Liver (tissue), 9 donors: ENCODE results near the gene NAGPA. TPM values are rescaled to one million over a fixed set of nuclear protein-coding genes. Genes with fewer than 3 reads are reported as not detected.

Experiments
- DNase-seq: peaks from one replicate; pipeline ENCODE4 v3.0.0-alpha.2; 2017; ENCODE audit warnings: low spot score
- H3K27ac ChIP-seq, 2 donors: one replicate each; pipeline ENCODE4 v1.7.0; 2013; ENCODE audit warnings: inconsistent platforms in 2 of 2, low read length in 2 of 2, control low read depth in 1 of 2, low read depth in 1 of 2, mild to moderate bottlenecking in 1 of 2
- H3K27me3 ChIP-seq, 4 donors: one replicate each; pipeline versions ENCODE4 v1.6.1 to v1.7.0; 2013; ENCODE audit warnings: low read length in 3 of 4, inconsistent platforms in 1 of 4, mild to moderate bottlenecking in 1 of 4, moderate library complexity in 1 of 4; ENCODE audit not compliant: control insufficient read depth in 4 of 4, insufficient read depth in 4 of 4
- H3K36me3 ChIP-seq, 4 donors: one replicate each; pipeline versions ENCODE4 v1.6.1 to v1.7.0; 2013; ENCODE audit warnings: low read length in 3 of 4, mild to moderate bottlenecking in 3 of 4, low read depth in 1 of 4, moderate library complexity in 1 of 4; ENCODE audit not compliant: control insufficient read depth in 4 of 4, insufficient read depth in 3 of 4
- H3K4me1 ChIP-seq, 4 donors: one replicate each; pipeline versions ENCODE4 v1.6.1 to v1.7.0; 2013; ENCODE audit warnings: low read length in 3 of 4, mild to moderate bottlenecking in 3 of 4, moderate library complexity in 1 of 4; ENCODE audit not compliant: control insufficient read depth in 4 of 4, insufficient read depth in 4 of 4
- H3K4me3 ChIP-seq, 3 donors: one replicate each; pipeline versions ENCODE4 v1.6.1 to v1.7.0; 2013; ENCODE audit warnings: low read length in 3 of 3, control low read depth in 1 of 3, low read depth in 1 of 3, mild to moderate bottlenecking in 1 of 3
- H3K9ac ChIP-seq, 2 donors: one replicate each; pipeline ENCODE4 v1.7.0; 2013; ENCODE audit warnings: low read length in 2 of 2, mild to moderate bottlenecking in 2 of 2, moderate library complexity in 2 of 2, control low read depth in 1 of 2, low read depth in 1 of 2
- H3K9me3 ChIP-seq, 4 donors: one replicate each; pipeline versions ENCODE4 v1.6.1 to v1.7.0; 2013; ENCODE audit warnings: low read length in 3 of 4; ENCODE audit not compliant: control insufficient read depth in 4 of 4
- ATF3 ChIP-seq: IDR thresholded peaks from 2 replicates; pipeline ENCODE4 v1.6.1; 2016; ENCODE audit warnings: antibody characterized with exemption
- CTCF ChIP-seq: fragments of 150-350 bp; IDR thresholded peaks from 2 replicates; pipeline ENCODE4 v1.5.1; 2017; ENCODE audit warnings: improper control_type of control experiment, low read depth, low read length; ENCODE audit not compliant: missing input control
- FOXA1 ChIP-seq: IDR thresholded peaks from 2 replicates; pipeline ENCODE4 v1.6.1; 2016; ENCODE audit warnings: antibody characterized with exemption
- FOXA2 ChIP-seq: IDR thresholded peaks from 2 replicates; pipeline ENCODE4 v1.6.1; 2016; ENCODE audit warnings: antibody characterized with exemption
- GABPA ChIP-seq, 2 donors: IDR thresholded peaks in 1 of 2; conservative IDR thresholded peaks in 1 of 2; 2 replicates each; pipeline ENCODE4 v1.6.1; 2016; ENCODE audit warnings: antibody characterized with exemption in 2 of 2, mild to moderate bottlenecking in 1 of 2, moderate library complexity in 1 of 2
- HNF4A ChIP-seq, 2 donors: conservative IDR thresholded peaks; 2 replicates each; pipeline ENCODE4 v1.6.1; 2016; ENCODE audit warnings: antibody characterized with exemption in 2 of 2, mild to moderate bottlenecking in 2 of 2
- HNF4G ChIP-seq: IDR thresholded peaks from 2 replicates; pipeline ENCODE4 v1.6.1; 2016; ENCODE audit warnings: antibody characterized with exemption
- JUND ChIP-seq, 2 donors: IDR thresholded peaks; 2 replicates each; pipeline ENCODE4 v1.6.1; 2016; ENCODE audit warnings: antibody characterized with exemption in 2 of 2
- NR2F2 ChIP-seq: IDR thresholded peaks from 2 replicates; pipeline ENCODE4 v1.6.1; 2016; ENCODE audit warnings: antibody characterized with exemption
- RAD21 ChIP-seq, 2 donors: IDR thresholded peaks; 2 replicates each; pipeline ENCODE4 v1.6.1; 2016; ENCODE audit warnings: antibody characterized with exemption in 2 of 2, mild to moderate bottlenecking in 2 of 2
- RXRA ChIP-seq, 2 donors: IDR thresholded peaks; 2 replicates each; pipeline ENCODE4 v1.6.1; 2017 to 2018; ENCODE audit warnings: antibody characterized with exemption in 2 of 2, mild to moderate bottlenecking in 1 of 2
- YY1 ChIP-seq: IDR thresholded peaks from 2 replicates; pipeline ENCODE4 v1.6.1; 2016; ENCODE audit warnings: antibody characterized with exemption, mild to moderate bottlenecking
- WGBS: extraction: QIAGEN DNeasy Blood & Tissue Kit; methylation state at CpG from one replicate; pipeline ENCODE4 v1.1.7; 2013; 5-methylcytosine and 5-hydroxymethylcytosine counted together
- polyA plus RNA-seq, 2 donors: library from polyadenylated mRNA; stranded (reverse) in 1 of 2; unstranded in 1 of 2; fragments of 200-250 nt in 1 of 2; fragments of >200 nt in 1 of 2; fragmentation: Nextera tagmentation in 1 of 2; extraction: Ambion mirVana in 1 of 2; gene quantifications; one replicate each; pipeline versions ENCODE4 v1.2.1 to v1.2.3, GENCODE V29; 2013 to 2015
- total RNA-seq, 2 donors: library from RNA; depleted of rRNA; stranded (reverse); fragments of >200 nt; gene quantifications; one replicate each; pipeline ENCODE4 v1.2.3, GENCODE V29; 2014
- TF ChIP-seq, protein P1 (sequence below): IDR thresholded peaks from 2 replicates; pipeline ENCODE4 v1.6.1; 2016; ENCODE audit warnings: antibody characterized with exemption
- TF ChIP-seq, protein P2 (sequence below): IDR thresholded peaks from 2 replicates; pipeline ENCODE4 v1.6.1; 2016; ENCODE audit warnings: antibody characterized with exemption, mild to moderate bottlenecking
- donor health status: healthy.
- donor health status: healthy.
- donor health status: healthy.
- donor health status: healthy.
- donor health status: healthy.

Gene NAGPA
- total and polyA plus RNA-seq, 4 donors: 5.4 to 13.4 (median 10.7) TPM

DNA sequence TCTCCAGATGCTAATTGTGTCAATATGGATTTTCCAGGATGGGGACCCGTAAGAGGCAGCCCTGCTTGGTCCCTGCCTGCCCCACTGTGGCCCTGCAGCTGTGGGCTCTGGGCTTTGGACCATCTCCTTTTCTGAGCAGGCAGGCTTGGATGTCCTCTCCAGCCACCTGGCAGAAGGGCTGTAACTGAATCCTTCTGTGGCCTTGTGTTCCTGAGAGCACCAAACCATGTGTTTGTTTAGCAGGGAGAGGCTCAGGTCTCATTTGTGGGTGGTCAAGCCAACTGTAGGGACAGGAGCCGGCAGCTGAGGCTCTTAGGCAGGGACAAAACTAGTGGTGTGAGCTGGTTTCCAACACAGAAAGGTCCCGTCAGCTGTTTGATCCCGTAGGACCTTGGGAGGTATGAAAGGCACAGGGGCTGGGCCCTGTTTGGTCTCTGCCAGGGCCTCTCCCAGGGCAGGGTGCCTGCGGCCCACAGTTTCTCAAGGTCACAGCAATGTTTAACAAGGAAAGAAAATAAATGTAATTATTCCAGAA is 57.1 kb downstream of the NAGPA start:
- H3K4me1 ChIP-seq: no peaks in the 10 kb centered on the region
- H3K4me3 ChIP-seq: no peak overlapping the region
- H3K27ac ChIP-seq: no peak overlapping the region
- H3K9ac ChIP-seq: no peak overlapping the region
- no peaks in the 10 kb centered on the region for H3K9me3 ChIP-seq
- H3K27me3 ChIP-seq: no peaks in the 10 kb centered on the region
- TF ChIP-seq FOXA1 (no peak), HNF4A (conservative IDR thresholded peaks at IDR 0.05) (no peak), FOXA2 (no peak), RAD21 (IDR thresholded peaks at IDR 0.05) (no peak), JUND (IDR thresholded peaks at IDR 0.05) (no peak), RXRA (IDR thresholded peaks at IDR 0.05) (no peak), YY1 (no peak), ATF3 (no peak)
- no peak for DNase-seq
- H3K36me3 ChIP-seq: no peaks in the 10 kb centered on the region
- WGBS: 76% methylated on average over 5 of the region's 5 CpGs

DNA sequence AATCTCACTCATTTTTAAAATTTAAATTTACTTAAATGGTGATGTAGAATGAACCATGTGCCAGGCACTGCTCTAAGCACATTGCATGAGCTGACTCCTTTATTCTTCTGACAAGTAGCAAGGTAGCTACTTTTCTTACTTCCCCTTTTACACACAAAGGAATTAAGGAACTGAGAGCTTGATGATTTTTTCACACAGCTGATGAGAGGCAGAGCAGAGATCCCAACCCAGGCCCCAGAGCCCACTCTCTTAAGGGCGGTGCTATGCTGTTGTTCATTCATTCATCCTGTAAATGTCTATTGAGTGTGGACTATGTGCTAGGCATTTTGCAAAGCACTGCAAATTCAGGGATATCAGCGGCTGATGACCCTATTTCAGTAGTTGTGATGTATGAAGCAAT is 57.7 kb downstream of the NAGPA start:
- no peak overlapping the region for H3K9ac ChIP-seq

More for the DNA sequence above, 57.7 kb downstream of the NAGPA start:
- DNase-seq: no peak
- no peak overlapping the region for H3K27ac ChIP-seq
- TF ChIP-seq YY1: no peak
- TF ChIP-seq, protein P1, sequence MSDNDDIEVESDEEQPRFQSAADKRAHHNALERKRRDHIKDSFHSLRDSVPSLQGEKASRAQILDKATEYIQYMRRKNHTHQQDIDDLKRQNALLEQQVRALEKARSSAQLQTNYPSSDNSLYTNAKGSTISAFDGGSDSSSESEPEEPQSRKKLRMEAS: no peak
- TF ChIP-seq RXRA (IDR thresholded peaks at IDR 0.05): no peak
- TF ChIP-seq ATF3: no peak
- no peak for TF ChIP-seq JUND (IDR thresholded peaks at IDR 0.05)
- no peak for TF ChIP-seq NR2F2
- TF ChIP-seq HNF4G: no peak
- no peak for TF ChIP-seq GABPA (IDR thresholded peaks at IDR 0.05 in 1 of 2, conservative IDR thresholded peaks at IDR 0.05 in 1 of 2)
- TF ChIP-seq, protein P2, sequence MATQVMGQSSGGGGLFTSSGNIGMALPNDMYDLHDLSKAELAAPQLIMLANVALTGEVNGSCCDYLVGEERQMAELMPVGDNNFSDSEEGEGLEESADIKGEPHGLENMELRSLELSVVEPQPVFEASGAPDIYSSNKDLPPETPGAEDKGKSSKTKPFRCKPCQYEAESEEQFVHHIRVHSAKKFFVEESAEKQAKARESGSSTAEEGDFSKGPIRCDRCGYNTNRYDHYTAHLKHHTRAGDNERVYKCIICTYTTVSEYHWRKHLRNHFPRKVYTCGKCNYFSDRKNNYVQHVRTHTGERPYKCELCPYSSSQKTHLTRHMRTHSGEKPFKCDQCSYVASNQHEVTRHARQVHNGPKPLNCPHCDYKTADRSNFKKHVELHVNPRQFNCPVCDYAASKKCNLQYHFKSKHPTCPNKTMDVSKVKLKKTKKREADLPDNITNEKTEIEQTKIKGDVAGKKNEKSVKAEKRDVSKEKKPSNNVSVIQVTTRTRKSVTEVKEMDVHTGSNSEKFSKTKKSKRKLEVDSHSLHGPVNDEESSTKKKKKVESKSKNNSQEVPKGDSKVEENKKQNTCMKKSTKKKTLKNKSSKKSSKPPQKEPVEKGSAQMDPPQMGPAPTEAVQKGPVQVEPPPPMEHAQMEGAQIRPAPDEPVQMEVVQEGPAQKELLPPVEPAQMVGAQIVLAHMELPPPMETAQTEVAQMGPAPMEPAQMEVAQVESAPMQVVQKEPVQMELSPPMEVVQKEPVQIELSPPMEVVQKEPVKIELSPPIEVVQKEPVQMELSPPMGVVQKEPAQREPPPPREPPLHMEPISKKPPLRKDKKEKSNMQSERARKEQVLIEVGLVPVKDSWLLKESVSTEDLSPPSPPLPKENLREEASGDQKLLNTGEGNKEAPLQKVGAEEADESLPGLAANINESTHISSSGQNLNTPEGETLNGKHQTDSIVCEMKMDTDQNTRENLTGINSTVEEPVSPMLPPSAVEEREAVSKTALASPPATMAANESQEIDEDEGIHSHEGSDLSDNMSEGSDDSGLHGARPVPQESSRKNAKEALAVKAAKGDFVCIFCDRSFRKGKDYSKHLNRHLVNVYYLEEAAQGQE: no peak
- TF ChIP-seq RAD21 (IDR thresholded peaks at IDR 0.05): no peak
- no peak for TF ChIP-seq CTCF
- 89% methylated on average over 2 of the region's 2 CpGs for WGBS
- no peak overlapping the region for H3K4me3 ChIP-seq
- no peaks in the 10 kb centered on the region for H3K9me3 ChIP-seq
- H3K27me3 ChIP-seq: no peaks in the 10 kb centered on the region
- no peaks in the 10 kb centered on the region for H3K4me1 ChIP-seq
- H3K36me3 ChIP-seq: no peaks in the 10 kb centered on the region

Other genes starting within 250 kb of the NAGPA start
- gene SEPTIN12, start 245.6 kb downstream of the NAGPA start, total RNA-seq: not detected
- gene SEPTIN12, start 245.6 kb downstream of the NAGPA start, polyA plus RNA-seq: not detected
- gene SMIM22, start 238.6 kb downstream of the NAGPA start, total RNA-seq: 1 to 10 TPM in 1 of 2 donors, not detected in 1; 1.2 TPM
- under 1 TPM; 0.49 to 0.72 TPM for gene SMIM22, start 238.6 kb downstream of the NAGPA start, polyA plus RNA-seq
- 10 to 100 TPM; 14.0 to 28.1 TPM for gene ROGDI, start 231.3 kb downstream of the NAGPA start, total RNA-seq
- 10 to 100 TPM; 16.1 to 18.6 TPM for gene ROGDI, start 231.3 kb downstream of the NAGPA start, polyA plus RNA-seq
- gene GLYR1, start 186.6 kb downstream of the NAGPA start, total RNA-seq: 10 to 100 TPM; 43.7 to 50.2 TPM
- 10 to 100 TPM; 18.1 to 37.4 TPM for gene GLYR1, start 186.6 kb downstream of the NAGPA start, polyA plus RNA-seq
- 10 to 100 TPM; 19.1 to 19.7 TPM for gene UBN1, start 186.5 kb downstream of the NAGPA start, total RNA-seq
- 1 to 10 TPM; 7.3 to 9.3 TPM for gene UBN1, start 186.5 kb downstream of the NAGPA start, polyA plus RNA-seq
- gene PPL, start 96.8 kb downstream of the NAGPA start, total RNA-seq: 10 to 100 TPM in 1 of 2 donors, 1 to 10 TPM in 1; 2.1 to 26.0 TPM
- 1 to 10 TPM; 5.4 to 6.8 TPM for gene PPL, start 96.8 kb downstream of the NAGPA start, polyA plus RNA-seq
- under 1 TPM; 0.17 to 0.65 TPM for gene SEC14L5, start 75.6 kb downstream of the NAGPA start, total RNA-seq
- gene SEC14L5, start 75.6 kb downstream of the NAGPA start, polyA plus RNA-seq: under 1 TPM; 0.03 to 0.07 TPM
- gene C16orf89, start 32.0 kb upstream of the NAGPA start, total RNA-seq: under 1 TPM in 1 of 2 donors, not detected in 1; 0.25 TPM
- gene C16orf89, start 32.0 kb upstream of the NAGPA start, polyA plus RNA-seq: under 1 TPM in 1 of 2 donors, not detected in 1; 0.61 TPM
- 10 to 100 TPM; 18.9 to 25.4 TPM for gene ALG1, start 37.9 kb upstream of the NAGPA start, total RNA-seq
- gene ALG1, start 37.9 kb upstream of the NAGPA start, polyA plus RNA-seq: 10 to 100 TPM; 20.5 to 20.8 TPM
- gene EEF2KMT, start 63.9 kb upstream of the NAGPA start, total RNA-seq: 1 to 10 TPM; 4.2 to 6.0 TPM
- gene EEF2KMT, start 63.9 kb upstream of the NAGPA start, polyA plus RNA-seq: 10 to 100 TPM in 1 of 2 donors, 1 to 10 TPM in 1; 8.6 to 11.4 TPM